HG03280 (cell line): ENCODE results near the gene HADHA.
"Not testable (repeated sequence)": the region's sequence is repeated elsewhere in the genome, so short reads cannot be mapped to it uniquely, and the experiment has no call there.

Experiments used
- ATAC-seq: cut with Tn5 transposase; IDR thresholded peaks from one replicate; pipeline ENCODE4 v1.9.1; 2021; ENCODE audit warnings: mild to moderate bottlenecking, moderate library complexity; ENCODE audit not compliant: unreplicated experiment

The HADHA gene

DNA sequence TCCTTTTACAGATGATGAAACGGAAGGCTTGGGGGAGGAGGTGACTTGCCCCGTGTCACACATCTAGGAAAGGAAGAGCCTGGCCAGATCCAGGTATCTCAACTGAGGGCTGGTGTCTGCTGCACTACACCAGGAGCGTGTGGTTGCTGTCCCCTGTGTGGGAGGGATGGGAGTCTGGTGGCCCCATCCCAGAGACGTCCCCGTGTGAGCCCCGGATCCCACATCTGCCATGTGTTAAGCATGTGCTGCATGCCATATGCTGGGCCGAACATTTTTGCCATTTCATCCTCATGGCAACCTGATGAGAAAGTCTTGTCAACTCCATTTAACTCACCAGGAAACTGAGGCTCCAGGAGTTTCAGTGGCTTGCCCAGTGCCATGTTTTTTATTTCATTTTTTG lies 67.3 kb downstream of the HADHA start:
- no peak for ATAC-seq

DNA sequence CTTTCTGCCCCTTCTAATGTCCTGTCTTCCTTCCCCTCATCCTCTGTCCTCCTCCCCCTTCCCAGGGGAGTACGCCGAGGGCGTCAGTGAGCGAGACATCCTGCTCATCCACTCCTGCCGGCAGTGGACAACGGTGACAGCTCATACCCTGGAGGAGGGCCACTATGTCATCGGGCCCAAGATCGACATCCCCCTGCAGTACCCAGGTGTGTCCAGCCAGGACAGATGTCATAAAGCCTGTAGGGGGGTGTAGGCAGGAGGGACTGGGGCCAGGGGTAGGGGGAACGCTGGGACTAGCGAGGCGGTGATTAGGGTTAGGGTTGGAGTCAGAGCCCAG lies 68.2 kb downstream of the HADHA start:
- no peak for ATAC-seq

DNA sequence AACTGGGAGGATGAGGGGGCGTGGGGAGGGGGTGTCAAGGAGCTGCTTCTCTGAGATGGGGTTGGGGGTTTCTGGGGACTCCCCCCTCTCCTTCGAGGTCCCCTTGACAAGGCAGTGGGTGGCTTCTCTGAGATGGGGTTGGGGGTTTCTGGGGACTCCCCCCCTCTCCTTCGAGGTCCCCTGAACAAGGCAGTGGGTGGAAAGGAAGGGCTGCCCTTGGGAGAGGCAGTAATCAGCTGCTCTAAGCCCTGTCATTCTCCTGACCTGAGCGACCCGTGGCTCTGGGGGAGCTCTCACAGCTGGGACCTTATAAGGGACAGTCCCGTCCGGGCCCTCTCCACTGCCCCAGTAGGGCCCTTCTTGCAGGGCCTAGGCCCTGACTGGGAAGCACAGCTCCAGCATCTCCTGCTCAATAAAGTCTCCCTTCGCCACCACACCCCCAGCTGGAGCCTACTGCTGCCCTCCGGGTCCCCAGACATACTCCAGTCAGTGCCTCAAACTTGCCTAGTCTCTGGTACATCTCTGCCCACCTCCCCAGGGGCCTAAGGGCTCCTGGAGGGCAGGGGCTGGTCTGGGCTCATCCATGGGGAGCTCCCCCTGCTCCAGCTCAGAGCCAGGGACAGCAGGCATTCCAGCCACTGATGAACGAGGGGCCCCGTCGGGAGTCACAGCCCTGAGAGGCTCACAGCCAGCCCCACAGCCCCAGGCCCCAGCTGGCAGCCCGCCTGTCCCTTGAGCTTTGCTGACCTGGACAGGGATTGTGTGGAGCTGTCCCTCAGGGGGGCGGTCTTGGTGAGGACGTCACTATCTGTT lies 68.8 kb downstream of the HADHA start:
- ATAC-seq = no peak

DNA sequence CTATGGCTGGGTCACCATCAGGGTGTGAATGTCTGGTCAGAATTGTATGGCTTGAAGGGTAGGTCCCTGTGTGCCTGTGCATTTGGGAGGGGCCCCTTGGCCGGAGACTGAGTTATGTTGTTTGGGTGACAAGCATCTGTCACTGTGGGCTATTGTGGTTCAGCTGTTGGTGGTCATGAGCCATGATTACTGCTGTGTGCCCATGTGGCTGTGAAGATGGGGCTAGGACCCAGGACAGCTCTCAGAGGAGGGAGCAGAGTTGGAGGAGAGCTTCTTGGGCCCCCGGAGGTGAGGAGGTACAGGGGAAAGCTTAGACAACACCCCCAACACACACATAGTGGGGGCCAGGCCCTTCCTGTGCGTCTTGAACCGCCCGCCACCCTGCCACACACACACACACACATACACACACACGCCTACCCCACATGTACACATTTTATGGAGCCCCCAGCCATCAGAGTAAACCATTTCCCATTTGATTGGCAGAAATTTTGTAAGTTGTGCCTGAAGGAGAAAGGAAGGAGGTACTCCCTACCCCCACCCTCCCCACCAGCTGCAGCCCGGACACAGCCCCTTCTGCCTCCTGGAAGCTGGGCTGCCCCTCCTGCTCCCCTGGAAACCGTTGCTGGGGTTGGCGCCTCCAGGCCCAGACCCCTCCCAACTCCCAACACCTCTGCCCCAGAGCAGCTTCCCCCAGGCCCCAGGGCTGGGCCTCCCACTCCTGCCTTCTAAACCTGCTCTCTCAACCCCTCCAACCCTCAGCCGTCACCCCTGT lies 69.6 kb downstream of the HADHA start:
- no peak for ATAC-seq

DNA sequence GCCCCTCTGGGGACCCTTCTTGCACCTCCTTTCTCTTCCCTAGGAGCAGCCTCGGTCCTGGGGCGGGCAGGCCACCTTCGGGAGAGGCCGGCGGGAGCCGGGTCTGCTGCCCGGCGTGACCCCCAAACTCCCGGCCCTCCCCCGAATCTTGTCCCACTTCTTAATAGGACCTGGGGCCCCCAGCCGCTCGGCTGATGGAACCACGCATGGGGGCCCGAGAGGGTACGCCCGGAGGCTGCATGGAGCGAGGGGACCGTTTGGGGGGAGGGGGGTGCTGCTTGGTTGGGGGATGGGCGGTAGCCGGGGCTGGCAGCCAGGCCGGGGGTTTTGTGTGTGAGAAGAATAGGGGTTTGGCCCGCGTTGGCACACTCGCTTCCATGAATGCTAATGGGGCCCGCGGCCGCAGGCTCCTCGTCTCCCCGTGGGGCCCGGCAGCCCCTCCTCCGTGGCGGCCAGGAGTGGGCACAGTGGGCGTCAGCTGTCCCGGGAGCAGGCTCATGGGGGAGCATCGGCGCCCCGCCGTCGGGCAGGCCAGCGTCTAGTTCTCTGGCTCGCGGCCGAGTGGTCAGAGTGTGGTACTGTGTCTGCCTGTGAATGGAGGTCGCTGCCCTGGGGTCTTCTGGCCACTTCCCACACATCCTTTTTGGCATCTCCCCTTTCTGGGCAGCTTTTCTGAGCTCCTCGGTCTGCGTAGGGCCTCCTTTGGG lies 70.5 kb downstream of the HADHA start:
- ATAC-seq = no peak

DNA sequence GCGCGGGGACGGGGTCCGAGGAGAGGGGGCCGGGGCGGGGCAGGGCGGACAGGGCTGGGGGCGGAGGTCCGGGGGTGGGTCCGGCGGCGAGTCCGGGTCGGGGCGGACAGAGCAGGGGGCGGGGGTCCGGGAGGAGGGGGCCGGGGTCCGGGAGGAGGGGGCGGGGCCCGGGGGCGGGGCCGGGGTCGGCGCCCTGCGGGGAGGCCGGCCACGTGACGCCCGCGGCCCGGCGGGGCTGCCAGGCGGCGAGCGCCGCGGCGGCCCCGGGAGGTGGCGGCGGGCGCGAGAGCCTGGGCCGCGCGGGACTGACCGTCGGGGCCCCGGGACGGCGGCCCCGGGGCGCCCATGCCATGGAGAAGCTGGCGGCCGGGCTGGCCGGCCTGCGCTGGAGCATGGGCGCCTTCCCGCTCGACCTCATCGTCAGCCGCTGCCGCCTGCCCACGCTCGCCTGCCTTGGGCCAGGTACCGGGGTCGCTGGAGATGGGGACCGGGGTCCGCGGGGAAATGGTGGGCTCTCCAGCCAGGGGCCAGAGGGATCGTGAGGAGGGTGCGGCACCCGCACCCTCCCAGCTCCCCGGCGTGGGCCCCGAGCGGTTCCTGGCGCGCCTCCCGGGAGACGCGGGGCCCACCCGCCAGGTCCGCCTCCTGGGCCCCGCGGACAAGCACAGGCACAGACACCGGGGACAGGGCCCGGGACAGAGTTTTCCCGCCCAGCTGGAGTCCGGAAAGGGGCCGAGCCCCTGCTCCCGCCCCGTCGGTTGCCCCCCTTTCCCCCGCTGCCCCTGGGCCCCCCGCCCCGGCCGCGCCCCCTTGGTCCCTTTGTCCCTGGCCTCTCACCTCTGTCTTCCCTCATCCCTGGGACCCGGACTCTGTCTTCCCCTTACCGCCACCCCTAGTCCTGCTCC lies 71.3 kb downstream of the HADHA start, which contains the start of gene GAREM2:
Gene GAREM2, plus strand, starts transcription at position 218 of the 905 bp plus-strand sequence. Its CDS starts 133 bp downstream, at position 351.
- no peak for ATAC-seq

DNA sequence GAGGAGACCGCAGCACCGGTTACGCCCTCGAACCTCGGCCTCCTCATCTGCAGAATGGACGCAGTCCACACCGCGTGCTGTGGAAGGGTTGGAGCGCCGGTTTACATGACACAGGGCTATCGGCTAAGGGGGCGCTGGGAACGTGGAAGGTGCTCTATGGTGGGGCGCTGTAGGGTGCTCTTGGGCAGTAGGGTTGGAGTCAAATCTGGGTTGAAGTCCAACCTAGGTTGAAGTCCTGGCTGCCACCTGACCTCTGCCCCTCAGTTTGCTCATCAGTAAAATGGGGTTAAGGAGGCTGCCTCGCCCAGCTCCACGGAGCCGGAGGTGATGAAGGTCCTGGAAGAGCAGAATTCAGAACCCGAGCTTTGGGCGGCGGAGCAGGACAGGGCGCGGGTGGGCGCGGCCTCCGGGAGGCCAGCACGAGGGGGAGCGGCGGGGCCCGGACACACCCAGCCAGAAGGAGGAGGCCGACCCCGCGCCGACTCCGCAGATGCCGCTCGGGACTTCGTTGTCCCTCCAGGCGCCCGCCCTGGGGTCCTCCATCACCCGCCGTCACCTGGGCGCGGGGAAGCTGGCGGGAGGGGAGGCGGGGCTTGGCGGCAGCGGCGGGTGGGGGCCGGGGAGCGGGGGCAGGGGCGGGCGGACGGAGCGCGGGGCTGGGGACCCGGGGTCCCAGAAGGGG lies 72.1 kb downstream of the HADHA start:
- ATAC-seq = no peak

DNA sequence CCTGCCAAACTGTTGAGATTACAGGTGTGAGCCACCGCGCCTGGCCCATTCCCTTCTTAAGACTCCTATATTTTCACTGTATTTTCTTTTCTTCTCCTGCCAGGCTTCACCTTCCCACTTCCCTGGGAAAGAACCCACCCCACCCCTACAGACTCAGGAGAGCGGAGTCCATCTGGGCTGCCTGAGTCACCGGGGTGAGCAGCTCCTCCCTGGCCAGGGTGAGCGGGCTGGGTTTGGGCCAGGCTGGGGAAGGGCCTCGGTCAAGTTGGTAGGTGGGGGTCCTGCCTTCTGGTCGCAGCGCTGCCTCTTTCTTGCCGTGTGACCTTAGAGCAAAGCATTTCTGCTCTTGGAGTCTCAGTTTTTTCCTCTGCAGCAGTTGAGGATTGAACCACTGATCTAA lies 73.6 kb downstream of the HADHA start:
- no peak for ATAC-seq

DNA sequence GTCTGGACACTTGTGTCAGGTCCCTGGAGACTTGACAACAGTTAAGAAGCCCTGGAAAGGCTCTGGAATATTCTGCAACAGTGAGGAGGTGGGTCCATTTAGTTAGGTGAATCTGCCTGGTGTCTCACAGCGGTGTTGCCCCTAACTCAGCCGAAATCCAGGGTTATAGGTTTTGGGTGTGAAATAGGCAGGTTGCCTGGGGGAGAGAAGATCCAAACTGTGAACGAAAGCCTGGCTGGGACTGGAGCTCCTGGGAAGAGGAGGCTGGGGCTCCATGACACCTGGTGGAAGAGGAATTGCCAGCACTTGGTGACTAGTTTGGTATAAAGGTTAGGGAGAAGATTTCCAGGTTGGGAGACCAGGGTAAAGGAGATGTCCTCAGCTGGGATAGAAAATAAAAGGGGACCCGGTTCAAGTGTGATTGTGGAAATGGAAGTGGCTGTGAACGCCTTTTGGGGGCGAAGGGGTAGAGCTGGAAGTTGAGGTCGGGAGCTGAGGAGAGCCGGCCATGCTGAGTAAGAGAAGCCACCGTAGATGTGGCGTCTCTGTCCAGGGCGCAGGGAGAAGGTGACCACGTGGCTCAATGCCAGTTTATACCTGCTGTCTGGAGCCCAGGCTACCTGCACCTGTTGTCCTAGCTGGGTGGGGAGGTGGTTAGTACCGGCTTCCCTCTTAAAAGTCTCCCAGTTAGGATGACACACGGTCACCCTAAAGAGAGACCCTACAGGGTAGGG lies 74.6 kb downstream of the HADHA start:
- no peak for ATAC-seq

DNA sequence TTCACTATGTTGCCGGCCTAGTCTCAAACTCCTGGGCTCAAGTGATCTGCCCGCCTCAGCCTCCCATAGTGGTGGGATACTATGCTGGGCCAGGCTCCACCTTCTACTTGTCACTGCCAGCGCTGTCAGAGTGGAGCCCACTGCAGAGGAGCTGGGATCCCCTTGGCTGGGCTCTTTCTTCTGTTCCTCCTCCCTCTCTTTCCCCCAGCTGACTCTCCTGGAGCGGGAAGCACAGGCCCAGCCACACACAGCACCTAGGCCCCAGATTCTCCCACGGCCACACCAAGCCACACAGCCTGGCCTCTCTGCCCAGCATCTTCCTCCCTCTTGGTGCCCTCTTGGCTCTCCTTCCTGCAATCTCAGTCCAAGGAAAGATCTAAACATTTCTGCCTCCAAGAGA lies 75.2 kb downstream of the HADHA start:
- ATAC-seq = no peak

DNA sequence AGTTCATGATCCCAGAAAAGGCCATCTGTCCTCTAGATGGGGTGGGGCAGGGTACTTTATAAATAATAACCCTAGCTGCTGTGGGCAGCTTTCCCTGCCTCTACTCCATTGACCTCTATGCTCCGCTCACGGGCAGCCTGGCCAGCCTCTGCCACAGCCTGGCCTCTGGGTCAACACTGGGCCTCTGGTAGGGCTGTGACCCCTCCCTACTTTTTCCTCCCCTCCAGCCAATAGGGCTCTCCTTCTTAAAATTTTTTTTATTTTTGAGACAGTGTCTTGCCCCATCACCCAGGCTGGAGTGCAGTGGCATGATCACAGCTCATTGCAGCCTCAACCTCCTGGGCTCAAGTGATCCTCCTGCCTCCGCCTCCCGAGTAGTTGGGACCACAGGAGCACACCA lies 75.6 kb downstream of the HADHA start:
- ATAC-seq = no peak

DNA sequence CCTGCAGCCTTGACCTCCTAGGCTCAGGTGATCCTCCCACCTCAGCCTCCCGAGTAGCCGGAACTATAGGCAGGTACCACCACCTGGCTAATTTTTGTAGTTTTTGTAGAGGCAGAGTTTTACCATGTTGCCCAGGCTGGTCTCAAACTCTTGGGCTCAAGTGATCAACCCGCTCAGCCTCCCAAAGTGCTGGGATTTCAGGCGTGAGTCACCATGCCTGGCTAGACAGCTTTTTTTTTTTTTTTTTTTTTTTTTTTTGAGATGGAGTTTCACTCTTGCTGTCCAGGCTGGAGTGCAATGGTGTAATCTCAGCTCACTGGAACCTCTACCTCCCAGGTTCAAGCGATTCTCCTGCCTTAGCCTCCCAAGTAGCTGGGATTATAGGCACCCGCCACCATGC lies 77.9 kb downstream of the HADHA start:
- not testable (repeated sequence) for ATAC-seq

DNA sequence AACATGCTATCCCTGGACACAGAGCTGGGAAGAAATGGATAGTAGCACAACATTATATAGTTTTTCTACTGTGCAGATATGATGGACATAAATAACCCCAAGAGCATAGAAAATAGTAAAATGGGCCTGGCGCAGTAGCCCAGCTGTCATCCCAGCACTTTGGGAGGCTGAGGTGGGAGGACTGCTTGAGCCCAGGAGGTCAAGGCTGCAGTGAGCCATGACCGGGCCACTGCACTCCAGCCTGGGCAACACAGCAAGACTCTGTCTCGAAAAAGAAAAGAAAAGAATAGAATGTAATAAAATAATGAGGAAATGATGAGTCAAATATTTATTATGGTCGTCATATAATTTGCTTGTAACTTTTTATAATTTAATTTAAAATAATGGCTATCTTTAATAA lies 79.0 kb downstream of the HADHA start:
- ATAC-seq = no peak

DNA sequence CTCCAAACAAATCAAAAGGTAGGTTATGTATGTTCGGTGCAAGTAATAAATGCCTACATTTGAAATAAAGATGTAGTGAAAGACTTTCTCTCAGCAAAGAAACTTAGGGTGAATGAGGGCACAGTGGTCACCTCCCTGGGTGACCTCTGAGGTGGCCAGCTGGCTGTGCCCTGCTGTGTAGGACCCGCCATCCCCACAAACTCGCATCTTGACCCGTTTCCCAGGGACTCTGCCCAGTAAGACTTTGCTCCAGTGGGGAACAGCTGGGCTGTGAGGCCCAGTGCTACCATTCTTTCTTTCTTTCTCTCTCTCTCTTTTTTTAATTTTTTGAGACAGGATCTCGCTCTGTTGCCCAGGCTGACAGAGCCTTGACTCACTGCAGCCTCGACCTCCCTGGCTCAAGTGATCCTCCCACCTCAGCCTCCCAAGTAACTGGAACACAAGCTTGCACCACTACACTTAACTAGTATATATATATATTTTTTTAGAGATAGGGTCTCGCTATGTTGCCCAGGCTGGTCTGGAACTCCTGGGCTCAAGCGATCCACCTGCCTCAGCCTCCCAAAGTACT lies 79.7 kb downstream of the HADHA start:
- ATAC-seq = no peak

DNA sequence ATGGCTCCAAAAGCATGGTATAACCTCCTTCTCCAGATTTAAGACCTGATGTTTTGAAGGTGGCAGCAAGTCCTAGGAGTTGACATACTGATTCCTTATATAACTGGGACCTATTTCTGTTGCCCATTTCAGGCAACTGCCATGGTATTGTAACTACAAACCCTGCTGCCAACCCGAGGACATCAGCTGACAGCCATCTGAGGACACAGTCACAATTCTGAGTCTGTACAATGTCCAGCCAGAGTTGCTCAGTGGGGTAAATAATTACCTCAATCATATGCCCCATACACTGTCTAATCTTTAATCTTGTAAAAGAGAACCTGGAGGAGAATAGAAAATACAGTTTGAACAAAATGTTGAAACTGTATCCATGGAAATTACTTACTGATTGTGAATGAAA lies 80.2 kb downstream of the HADHA start:
- no peak for ATAC-seq

DNA sequence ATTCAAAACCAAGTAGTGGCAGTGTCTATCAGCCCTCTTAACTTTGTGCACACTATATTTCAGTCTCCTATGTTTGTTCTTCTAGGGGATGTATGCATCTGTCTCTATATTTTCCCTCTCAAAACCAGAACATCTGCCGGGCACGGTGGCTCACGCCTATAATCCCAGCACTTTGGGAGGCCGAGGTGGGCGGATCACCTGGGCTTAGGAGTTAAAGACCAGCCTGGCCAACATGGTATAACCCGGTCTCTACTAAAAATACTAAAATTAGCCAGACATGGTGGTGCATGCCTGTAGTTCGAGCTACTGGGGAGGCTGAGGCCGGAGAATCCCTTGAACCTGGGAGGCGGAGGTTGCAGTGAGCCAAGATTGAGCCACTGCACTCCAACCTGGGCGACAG lies 81.5 kb downstream of the HADHA start:
- ATAC-seq = no peak

DNA sequence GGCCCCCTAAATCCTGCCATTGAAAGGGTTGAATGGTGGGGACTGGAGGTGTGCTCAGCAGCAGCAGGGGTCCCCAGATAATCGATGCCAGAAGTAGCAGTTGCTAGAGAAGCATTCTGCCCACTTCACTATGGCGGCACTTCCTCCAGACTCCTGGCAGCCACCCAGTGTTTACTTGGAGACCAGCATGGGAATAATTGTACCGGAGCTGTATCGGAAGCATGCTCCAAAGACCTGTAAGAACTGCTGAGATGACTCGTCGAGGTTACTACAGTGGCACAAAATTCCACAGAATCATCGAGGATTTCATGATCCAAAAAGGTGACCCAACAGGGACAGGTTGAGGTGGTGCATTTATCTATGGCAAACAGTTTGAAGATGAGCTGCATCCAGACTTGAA lies 82.5 kb downstream of the HADHA start:
- no peak for ATAC-seq

DNA sequence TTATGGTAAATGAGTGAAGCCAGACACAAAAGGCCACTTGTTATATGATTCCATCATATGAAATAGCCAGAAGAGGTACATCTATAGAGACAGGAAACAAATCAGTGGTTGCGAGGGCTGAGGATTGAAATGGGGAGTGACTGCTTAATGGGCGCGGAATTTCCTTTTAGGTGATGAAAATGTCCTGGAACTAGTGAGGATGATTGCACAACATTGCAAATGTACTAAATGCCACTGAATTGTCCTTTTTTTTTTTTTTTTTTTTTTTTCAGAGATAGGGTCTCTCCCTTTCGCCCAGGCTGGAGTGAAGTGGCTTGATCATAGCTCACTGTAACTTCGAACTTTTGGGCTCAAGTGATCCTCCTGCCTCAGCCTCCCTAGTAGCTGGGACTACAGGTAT lies 86.9 kb downstream of the HADHA start:
- ATAC-seq = no peak

DNA sequence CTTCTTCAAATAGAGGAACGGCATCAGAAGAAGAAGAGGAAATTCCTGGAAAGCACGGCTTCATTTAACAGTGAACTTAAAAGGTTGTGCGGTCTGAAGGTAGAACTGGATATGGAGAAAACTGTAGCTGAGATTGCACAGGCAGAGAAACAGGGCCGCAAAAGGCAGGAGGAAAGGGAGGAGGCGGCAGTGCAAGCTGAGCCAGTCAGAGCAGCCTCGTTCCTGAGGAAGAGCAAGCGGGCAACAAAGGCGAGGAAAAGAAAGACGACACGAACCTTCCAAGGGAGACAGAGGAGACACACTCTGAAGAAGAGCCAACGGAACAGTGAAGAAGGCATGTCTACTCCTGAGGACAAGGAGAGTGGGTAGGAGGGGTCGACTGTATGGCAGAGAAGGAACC lies 94.2 kb downstream of the HADHA start:
- no peak for ATAC-seq
